ENCODE measurements around the gene TEPSIN.
A peak's percentile ranks its signal among the peaks of the same experiment; 100 is the strongest.

Gene TEPSIN

DNA sequence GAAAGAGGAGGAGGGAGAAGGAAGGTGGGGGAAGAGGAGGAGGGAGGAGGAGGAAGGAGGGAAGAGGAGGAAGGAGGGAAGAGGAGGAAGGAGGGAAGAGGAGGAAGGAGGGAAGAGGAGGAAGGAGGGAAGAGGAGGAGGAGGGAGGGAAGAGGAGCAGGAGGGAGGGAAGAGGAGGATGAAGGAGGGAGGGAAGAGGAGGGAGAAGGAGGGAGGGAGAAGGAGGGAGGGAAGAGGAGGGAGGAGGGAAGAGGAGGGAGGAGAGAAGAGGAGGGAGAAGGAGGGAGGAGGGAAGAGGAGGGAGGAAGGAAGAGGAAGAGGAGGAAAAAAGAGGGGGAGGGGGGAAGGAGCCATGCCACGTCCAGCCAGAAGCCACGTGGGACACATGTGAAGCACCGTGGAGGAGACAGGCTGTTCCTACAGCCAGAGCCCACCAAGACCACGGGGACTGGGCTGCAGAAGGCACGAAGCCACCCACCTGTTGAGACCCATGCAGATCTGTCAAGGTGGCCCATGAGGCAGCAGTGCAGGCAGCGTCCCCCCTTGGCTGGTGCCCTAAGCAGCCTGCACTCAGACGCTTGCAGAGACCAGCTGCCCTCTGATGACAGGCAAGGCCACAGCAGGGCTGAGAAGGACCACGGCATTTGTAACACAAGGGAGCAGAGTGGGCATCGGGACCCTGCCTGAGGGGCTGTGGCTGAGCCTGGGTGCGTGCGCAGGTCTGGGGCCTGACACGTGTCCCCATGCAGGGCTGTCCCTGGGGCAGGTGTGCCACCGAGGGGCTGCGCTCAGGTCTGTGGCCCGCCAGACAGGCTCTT, 10.6 kb upstream of the TEPSIN start:
- DNase-seq = no peak

DNA sequence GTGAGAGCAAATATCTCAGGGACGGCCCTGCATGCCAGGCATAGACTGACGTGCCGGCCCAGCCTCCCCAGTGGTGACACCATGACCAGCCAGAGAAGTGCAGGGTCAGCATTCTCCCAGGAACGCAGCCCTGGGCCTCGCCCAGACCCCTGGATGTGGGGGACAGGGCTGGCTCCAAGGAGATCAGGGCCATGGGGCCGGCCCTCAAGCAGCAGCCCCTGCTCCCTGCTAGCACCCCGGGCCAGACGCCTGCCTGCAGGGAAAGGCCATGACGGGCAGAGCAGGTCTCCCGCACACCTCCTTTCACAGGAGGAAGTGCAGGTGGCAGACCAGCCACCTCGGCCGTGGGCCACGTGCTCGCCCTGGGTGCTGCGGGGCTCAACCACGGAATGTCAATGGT, 9.8 kb upstream of the TEPSIN start:
- DNase-seq = no peak

DNA sequence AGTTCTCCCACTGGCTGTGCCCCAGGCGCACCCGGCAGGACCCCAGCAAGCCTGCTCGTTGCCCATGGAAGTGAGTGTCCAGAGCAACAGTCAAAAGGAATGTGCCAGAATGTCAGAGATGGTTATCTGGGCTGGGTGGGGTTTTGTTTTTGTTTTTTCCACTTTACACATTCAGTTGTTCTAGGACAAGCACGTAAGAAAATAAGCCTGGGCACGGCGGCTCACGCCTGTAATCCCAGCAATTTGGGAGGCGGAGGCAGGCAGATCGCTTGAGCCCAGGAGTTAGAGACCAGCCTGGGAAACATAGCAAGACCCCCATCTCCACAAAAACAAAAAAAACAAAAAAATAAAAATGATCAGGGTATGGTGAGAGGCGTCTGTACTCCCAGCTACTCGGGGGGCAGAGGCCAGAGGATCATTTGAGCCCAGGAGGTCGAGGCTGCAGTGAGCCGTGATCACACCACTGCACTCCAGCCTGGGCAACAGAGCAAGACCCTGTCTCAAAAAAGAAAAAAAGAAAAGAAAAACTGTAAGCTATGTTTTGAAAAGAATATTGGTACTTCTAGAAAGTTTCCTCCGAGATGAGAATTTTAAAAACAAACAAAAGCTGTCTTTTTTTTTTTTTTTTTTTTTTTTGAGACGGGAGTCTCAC, 8.6 kb upstream of the TEPSIN start:
- no peak for DNase-seq

DNA sequence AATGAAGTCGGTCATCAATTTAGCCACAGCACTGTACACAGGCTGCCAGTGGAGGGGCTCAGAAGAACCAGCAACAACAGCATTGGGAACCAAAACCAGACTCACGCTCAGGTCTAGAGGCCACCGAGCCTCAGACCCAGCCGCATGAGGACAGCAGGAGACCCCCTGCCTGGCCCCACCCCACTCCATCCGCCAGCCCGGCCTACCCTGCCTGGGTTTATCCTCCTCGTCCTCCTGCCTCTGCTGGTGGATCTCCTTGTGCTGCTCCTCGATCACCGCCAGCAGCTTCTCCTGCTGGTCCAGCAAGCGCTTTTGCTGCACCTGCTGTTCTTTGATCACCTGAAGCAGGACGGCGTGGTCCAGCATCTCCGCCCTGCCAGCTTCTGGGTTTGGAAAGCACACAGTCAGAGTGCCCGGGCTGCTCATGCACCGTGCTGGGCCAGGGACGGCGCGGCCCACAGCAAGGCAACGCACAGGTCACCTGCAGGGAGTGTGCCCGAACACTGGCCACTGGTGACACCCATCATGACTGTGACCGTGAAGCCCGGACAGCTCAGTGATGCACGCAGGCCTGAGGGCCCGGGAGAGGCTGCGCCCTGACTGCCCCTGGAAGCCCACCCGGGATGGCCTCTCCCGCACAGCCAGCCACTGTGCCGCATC, 8.0 kb upstream of the TEPSIN start:
- no peak for DNase-seq

DNA sequence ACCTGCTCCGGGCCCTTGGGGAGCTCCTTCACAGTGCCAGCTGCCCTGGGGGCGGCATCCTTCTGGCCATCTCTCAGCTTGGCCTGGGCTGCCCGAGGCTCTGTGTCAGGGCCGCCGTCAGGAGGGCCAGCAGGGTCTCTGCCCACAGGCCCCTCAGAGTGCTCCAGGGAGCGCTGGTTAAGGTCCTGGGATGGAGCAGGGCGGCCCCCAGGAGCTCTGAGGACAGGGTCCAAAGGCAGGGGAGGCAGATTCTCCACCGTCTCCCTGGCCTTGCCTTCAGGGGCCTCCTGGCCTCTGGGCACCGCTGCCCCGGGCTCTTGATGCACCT, 7.5 kb upstream of the TEPSIN start:
- no peak for DNase-seq

DNA sequence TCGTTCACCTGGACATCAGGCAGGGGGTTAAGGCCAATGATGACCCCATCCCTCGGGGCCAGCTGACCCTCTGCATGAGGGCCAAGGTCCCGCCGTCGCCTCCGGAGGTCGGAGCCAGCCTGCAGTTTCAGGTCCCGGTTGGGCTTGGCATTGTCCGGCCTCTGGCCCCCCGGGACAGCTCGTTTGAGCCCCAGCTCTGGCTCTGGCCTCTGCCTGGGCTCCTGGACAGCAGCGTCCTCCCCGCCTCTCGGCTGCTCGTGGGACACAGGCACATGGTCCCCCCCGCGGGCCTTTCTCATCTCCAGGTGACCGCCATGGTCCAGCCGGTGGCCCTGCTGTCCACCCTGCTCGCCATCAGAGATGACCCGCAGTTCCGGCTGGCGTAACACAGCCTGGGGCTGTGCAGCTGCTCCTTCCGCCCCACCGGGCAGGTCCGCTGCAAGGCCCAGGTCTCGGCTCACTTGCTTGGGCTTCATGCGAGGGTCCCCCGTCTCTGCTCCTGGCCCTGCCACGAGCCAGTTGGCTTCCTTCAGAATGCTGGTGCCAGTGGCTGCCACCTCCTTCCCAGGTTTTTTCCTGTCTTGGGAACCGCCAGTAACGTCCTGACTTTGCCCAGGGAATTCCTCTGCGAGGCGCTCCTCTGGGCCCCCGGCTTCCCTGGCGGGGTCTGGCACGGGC, 6.9 kb upstream of the TEPSIN start:
- no peak for DNase-seq

DNA sequence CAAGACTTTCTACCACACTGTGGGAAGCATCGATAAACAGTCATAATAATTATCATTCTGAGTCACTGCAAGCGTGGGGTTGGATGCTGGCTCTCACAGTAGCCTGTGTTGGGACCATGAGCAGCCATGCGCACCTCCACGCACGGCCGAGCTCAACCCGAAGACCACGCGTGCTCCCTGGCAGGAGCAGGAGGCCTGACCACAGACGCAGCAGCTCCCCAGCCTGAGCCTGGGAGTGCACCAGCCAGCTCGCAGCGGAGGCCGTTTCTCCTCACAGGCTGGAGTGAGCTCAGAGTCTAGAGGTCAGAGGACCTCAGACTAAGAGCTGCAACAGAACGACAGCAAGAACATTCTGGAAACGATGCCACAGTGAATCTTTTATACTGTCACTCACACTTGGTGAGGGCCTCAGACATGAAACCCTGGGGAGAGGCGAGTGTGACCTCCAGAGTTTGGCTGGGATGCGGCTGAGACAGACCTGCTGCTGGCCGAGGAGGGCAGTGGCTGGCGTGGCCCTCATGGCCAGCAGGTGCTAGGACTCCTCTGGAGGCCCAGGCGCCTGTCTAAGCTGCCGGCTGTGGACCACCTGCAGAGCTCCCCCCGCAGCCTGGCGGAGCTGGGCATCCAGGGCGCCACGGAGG, 6.3 kb upstream of the TEPSIN start:
- DNase-seq = no peak

DNA sequence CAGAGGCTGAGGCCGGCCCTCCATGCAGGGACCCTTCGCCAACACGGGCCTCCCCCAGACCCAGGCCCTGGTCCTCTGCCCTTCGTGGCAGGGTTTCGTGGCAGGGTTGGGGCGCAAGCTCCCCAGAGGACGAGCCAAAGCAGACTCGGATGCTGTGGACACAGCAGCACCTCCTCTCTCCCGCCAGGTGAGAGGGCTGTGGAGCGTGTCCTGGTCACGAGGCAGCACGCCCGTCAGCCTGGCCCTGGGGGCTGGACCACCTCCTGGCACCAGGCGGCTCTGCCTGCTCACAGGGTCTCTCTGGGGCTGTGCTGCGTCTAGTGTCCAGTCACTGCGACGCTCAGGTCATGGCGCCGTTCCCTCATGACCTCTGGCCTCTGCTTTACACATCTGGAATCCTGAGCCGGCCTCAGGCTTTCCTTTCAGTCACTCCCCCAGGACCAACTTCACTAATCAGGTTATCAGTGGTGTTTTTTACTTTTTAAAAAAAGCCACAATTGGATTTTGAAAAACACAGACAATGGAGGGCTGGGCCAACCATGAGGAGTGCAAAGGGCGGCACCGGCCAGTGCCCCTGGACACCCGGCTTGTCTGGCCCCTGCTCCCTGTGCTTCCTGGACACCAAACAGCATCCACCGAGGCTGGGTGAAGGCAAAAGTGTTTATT, 5.6 kb upstream of the TEPSIN start:
- no peak for DNase-seq

DNA sequence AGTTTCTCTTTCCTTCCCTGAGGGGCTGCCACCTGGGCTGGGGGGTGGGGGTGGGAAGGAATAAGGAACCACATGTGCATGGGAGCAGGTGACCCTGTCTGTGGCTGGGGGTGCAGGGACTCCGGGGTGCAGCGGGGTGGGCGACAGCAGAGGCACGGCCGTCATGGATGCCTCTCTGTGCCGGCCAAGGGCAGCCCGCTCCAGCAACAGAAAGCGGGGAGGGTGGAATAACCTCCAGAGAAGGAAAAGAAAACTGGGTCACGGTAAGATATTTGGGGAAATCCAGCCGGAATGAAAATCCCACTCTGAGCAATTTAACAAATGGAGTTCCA, 4.4 kb upstream of the TEPSIN start:
- no peak for DNase-seq

DNA sequence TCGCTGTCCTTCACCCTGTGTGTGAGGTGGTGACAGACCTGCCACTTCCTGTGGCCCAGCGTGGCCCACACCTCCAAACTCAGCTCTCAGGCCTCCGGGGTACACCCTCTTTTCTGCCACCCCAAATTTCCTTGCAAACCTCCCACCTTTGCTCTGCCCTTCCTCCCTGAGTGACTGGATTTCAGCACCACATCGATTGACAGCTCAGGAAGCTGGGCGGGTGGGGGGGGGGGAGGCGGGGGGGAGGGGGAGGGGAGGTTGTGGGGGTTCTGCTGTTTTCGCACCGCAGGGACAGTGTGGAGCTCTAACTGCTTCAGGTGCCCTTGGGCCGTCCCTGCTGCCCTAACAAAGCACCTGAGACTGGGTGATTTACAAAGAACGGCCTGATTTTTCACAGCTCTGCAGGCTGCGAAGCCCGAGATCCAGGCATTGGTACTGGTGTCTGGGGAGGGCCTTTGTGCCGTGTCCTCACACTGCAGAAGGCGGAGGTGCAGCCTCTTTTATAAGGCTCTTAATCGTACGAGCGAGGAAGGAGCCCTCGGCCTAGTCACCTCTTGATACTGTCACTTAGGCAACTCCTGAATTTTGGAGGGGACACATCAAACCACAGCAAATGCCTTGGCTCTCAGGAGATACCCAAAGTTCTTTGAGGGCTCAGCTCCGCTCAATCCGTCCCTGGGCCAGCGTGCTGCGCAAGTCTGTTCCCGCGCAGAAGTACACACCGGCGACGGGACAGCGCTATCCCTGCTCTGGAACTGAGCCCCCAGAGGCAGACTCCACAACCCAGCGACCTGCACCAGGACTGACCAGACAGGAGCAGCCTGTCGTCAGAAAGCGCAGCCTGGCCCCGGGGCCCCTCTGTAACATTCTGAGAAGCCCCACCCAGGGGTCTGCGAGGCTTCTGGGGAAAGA, 3.8 kb upstream of the TEPSIN start:
- DNase-seq = no peak

DNA sequence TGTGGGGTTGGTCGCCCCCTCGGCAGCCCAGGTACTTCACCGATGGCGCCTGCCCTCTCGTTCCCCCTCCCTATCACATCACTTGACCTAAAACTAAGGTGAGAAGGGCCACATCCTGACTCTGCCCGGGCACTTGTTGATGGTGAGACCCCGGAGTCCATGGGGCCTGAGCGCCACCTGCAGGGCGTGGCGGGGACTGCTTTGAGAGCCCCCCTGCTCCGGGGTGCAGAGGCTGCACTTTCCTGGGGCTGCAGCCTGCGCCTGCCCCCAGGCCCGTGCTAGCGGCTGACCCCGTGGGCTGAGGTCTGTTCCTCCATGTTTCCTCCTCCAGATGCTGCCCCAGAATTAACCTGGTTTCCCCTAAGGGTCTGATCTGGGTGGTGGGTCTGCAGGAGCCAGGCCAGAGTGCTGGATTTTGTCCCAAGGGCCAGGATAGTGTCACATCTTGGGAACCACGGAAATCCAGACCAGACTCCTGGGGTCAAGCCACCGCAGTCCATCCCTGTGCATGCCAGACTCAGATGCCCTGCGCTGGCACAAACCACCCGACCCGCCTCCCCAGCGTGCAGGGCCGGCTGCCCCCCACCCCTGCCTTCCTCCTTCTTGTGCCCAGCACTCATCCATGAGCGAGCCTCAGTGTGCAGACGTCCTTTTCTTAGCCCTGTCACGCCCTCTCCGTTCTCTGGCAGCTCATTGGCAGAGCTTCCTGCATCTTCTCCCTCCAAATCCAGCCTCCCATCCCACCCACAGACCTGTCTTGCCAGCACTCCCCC, 3.0 kb upstream of the TEPSIN start:
- peak; percentile 21 for DNase-seq

DNA sequence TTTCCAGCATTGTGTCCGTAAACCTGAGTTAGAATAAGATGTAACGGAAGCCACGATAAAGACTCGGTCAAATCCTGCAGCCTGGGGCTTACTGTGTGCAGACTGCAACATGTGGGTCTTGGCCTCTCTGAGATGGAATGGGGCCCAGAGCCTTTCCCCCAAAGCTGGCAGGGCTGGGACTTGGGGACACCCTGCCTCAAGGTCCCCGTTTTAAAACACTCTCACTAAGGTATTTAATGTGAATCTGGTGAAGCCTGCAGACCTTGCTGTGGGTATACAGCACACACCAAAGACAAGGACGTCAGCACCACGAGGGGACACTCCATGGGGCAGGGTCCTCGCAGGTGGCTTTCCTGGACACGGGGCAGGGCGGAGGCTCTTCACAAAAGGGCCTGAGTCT, 2.3 kb upstream of the TEPSIN start:
- DNase-seq = no peak

DNA sequence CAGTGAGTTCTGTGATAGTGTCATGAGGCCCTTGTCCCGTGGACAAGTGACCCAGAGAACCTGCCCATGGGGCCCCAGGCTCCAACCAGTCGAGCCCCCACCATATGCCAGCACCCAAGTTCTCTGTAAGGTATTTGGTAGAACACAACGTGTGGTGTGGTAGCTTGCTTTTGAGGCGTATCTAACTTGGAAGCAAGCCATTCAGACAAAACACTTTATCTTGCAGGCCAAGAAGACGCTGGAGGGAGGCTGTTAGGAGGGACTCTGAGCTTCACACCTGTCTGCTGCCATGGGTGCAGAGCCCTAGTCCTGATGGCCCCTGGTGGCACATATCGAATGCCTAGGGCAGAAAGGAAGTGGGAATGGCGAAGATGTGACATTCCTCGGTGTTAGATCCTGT, 1.9 kb upstream of the TEPSIN start:
- no peak for DNase-seq

DNA sequence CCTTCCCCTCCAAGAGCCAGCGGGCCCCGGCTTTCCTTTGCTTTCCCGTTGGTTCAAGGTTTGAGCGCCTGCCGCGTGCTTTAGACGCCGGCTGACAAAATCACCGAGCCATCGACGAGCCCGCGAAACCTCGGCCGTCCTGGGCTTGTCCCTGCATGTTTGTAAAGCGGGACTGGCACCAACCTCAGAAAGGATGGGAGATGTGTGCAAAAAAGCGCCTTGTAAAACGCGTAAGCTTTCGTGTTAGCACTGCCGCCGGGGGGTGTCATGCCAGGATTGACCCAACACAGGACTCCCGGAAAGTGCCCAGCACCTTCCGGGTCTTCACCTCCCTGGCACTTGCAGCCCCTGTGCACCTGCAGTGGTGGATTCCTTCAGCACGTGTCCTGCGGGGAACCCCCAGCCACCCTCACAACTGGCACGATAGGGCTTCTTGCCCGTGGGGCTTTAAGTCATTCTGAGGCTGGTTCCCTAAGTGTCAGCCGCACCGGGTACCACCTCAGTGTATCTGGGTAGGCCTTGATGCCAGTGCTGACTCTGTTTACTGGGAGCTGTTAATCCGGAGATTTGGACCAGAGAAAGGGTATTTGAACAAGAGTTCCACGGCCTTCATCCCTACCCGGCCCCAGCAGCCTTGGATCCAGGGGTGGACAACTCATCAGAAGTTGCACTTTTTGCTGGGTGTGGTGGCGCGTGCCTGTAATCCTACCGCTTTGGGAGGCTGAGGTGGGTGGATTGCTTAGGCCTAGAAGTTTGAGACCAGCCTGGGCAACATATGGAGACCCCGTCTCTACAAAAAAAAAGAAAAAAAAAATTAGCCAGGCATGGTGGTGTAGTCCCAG, 1.1 kb upstream of the TEPSIN start:
- no peak for DNase-seq

DNA sequence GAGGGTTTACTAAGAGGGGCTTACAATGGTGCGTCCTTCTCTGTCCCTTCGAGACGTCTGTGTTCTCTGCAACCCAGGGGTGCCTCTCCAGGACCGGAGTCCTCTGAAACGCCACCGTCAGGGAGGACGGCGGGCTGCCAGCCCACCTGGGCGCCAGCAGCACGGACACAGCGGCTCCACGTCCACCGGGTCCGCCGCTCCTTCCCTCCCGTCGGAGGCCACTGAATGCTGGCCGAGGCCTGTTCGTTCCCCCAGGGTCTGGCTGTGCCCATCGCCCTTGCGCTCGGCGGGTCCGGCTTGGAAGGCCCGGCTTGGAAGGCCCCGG, 403 bp downstream of the TEPSIN start:
- no peak for DNase-seq

DNA sequence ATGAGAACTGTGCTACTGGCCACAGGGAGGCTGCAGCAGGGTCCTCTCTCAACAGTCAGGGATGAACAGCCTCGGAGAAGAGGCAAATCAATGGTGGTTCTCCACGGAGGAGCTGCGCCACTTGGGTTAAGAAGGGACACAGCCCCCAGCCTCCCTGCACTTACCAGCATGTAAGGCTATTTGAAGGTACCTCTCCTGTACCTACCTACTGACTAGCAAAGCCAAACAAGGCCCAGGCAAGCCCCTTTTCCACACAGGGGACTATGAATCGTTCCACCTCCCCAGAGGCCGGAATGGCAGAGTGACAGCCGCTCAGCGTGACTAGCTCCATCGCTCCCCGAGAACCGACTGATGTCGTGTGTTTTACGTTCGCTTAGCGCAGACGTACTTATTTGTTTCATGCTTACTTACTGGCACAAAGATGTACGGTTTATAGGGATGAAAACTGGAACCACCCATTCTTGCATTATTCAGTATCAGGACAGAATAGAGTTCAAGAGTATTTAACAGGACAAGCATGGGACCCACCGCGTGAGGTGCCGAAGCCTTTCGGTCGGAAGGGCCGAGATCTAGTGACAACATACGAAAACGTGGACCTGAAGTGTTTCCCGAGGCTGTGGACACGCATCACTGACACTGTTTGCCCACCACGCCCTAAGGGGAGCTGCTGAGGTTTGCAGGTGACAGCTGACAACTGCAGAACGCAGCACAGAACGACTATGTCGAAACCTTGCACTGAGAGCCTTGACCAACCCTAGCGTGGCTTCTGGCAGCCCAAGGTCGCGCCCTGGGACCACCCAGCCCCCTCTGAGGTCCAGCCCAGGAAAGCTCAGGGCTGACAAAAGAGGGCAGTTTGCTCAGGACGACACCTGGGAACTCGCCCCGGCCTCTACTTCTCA, 1.0 kb downstream of the TEPSIN start:
- DNase-seq = no peak

DNA sequence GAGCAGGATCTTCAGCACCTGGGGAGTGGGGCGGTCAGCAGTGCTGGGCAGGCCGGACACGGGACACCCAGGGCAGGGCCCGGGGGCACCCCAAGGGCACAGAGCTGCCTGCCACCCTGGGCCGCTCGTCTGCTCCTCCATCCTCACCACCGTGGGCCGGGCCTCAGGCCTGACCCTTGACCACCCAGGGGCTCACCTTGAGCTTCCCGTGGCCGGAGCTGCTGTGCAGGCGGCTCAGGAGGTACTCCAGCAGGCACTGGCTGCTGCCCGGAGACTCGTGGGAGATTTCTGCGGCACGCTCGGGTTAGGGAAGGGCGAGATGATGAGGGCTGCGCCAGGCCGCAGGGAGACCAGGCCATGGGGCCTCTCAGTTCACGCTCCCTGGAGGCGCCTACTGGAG, 2.1 kb downstream of the TEPSIN start:
- no peak for DNase-seq

DNA sequence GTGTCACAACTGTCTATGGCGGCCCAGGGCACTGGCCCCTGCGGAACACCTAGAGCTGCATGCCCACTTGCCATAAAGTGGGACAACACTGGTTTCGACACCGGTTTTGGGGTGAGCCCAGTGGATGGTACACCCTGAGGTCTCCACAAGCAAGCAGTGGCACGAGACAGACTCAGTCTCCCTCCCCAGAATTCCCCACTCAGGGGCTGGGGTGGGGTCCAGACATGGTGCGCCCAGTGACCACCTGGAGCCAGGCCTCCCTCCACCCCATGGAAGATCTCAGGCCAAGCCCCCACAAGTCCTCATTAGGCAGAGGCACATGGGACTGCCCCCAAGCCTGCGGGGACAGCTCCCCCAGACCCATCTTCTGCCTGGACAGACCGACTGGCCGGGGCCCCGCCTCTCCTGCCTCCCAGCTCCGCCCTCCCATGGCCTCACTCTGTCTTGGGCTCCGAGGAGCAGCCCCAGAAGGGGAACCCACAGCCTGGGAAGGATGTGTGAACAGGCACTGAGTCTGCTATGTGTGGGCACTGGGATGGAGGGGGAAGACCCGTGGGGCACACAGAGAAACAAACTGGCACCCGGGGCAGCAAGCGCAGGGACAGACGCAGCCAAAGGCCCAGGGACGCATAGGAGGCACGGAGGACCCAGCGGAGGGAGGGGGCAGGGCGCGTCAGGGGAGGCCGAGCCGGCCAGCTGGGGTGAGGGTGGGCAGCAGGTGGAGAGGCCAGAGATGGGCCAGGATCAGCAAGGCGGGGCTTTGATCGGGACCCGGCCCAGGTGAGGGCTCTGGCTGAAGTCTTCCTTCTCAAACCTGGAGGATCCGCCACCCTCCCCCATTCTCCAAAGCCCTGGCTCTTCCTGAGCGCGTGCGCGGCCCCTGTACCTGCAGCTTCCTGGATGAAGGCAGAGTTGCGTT, 2.8 kb downstream of the TEPSIN start:
- no peak for DNase-seq
